Ascending aorta (tissue), 2 donors: ENCODE results near the gene SLC4A3. TPM values are rescaled to one million over a fixed set of nuclear protein-coding genes. Genes with fewer than 3 reads are reported as not detected.

ENCODE experiments used
- DNase-seq, 2 donors: peaks; one replicate each; pipeline ENCODE4 v3.0.0-alpha.2; 2019; ENCODE audit warnings: low spot score in 2 of 2
- H3K27ac ChIP-seq, 2 donors: fragments of 200-600 bp; sonication (generic); one replicate each; pipeline ENCODE4 v1.5.1; 2016 to 2017; ENCODE audit warnings: mild to moderate bottlenecking in 1 of 2
- H3K27me3 ChIP-seq: fragments of 200-600 bp; sonication (generic); one replicate; pipeline ENCODE4 v1.5.1; 2017
- H3K36me3 ChIP-seq, 2 donors: fragments of 200-600 bp; sonication (generic); one replicate each; pipeline ENCODE4 v1.5.1; 2016
- H3K4me1 ChIP-seq, 2 donors: fragments of 200-600 bp; sonication (generic); one replicate each; pipeline ENCODE4 v1.5.1; 2016 to 2017; ENCODE audit warnings: mild to moderate bottlenecking in 1 of 2
- H3K4me3 ChIP-seq, 2 donors: fragments of 200-600 bp; sonication (generic); one replicate each; pipeline ENCODE4 v1.5.1; 2016 to 2017; ENCODE audit warnings: mild to moderate bottlenecking in 1 of 2
- H3K9me3 ChIP-seq, 2 donors: fragments of 200-600 bp; sonication (generic); one replicate each; pipeline ENCODE4 v1.5.1; 2016
- intact Hi-C: fragments of 100-400 bp; cut with DNase I; formaldehyde crosslinking; loops from one replicate; pipeline ENCODE4 v1.15.1; 2023
- total RNA-seq: library from RNA; depleted of rRNA; stranded (reverse); fragments of >200 nt; gene quantifications from one replicate; pipeline ENCODE4 v1.1.0, GENCODE V29; 2016
- TF ChIP-seq, protein P1 (sequence below), 3 experiments: fragments of 200-600 bp in 2 of 3; fragments of 450-650 bp in 1 of 3; sonication (generic) in 2 of 3; IDR thresholded peaks; one replicate each; pipeline ENCODE4 v1.5.1; 2016 to 2019; ENCODE audit warnings: antibody characterized with exemption in 3 of 3, mild to moderate bottlenecking in 1 of 3, moderate library complexity in 1 of 3

The SLC4A3 gene
- total RNA-seq, 1 donor from 2014 or later: 1.8 TPM

DNA sequence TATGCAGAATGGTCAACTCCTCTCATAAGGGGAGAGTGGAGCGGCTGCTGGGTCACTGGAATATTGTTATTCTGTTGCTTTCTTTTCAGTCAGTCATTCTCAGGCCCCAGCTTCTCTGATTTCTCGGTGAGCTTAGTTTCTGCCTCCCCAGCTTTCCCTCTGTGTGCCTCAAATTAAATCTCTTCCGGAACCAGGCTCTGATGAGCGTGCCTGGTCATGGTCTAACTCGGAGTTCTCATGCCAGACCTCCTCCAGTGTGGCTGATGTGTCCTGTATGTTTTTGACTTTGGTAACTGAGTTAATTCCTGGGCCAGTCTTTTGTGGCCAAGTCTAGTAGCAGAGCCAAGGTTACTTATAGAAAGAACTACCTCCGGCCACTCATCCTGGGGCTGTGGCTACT is 34.7 kb upstream of the SLC4A3 start:
- no peak overlapping the region for H3K27ac ChIP-seq
- peaks cover 0 to 4% of the 10 kb centered on the region in 2 donors for H3K4me1 ChIP-seq
- H3K36me3 ChIP-seq: no peaks in the 10 kb centered on the region
- no peak overlapping the region for H3K4me3 ChIP-seq
- H3K27me3 ChIP-seq: no peaks in the 10 kb centered on the region
- intact Hi-C loops: no loop called here
- H3K9me3 ChIP-seq: no peaks in the 10 kb centered on the region
- no peak for DNase-seq
- TF ChIP-seq, protein P1, sequence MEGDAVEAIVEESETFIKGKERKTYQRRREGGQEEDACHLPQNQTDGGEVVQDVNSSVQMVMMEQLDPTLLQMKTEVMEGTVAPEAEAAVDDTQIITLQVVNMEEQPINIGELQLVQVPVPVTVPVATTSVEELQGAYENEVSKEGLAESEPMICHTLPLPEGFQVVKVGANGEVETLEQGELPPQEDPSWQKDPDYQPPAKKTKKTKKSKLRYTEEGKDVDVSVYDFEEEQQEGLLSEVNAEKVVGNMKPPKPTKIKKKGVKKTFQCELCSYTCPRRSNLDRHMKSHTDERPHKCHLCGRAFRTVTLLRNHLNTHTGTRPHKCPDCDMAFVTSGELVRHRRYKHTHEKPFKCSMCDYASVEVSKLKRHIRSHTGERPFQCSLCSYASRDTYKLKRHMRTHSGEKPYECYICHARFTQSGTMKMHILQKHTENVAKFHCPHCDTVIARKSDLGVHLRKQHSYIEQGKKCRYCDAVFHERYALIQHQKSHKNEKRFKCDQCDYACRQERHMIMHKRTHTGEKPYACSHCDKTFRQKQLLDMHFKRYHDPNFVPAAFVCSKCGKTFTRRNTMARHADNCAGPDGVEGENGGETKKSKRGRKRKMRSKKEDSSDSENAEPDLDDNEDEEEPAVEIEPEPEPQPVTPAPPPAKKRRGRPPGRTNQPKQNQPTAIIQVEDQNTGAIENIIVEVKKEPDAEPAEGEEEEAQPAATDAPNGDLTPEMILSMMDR (IDR thresholded peaks at IDR 0.05): no peak

GRCh38 chr2:219593154-219593553 is 34.3 kb upstream of the SLC4A3 start:
- Histone ChIP-seq H3K4me1 (peaks cover 0 to 5% of the 10 kb centered on the region in 2 donors), H3K27ac (no peak overlapping the region), H3K9me3 (no peaks in the 10 kb centered on the region), H3K4me3 (no peak overlapping the region), H3K36me3 (no peaks in the 10 kb centered on the region), H3K27me3 (no peaks in the 10 kb centered on the region)
- DNase-seq: no peak
- intact Hi-C loops: no loop called here
- TF ChIP-seq, protein P1 (IDR thresholded peaks at IDR 0.05): no peak

GRCh38 chr2:219595256-219595655 is 32.2 kb upstream of the SLC4A3 start:
- intact Hi-C loops: loop anchor here (5.0 kb wide), 1 partner anchor 208 kb away; the partner anchor contains the start of gene DNPEP

DNA sequence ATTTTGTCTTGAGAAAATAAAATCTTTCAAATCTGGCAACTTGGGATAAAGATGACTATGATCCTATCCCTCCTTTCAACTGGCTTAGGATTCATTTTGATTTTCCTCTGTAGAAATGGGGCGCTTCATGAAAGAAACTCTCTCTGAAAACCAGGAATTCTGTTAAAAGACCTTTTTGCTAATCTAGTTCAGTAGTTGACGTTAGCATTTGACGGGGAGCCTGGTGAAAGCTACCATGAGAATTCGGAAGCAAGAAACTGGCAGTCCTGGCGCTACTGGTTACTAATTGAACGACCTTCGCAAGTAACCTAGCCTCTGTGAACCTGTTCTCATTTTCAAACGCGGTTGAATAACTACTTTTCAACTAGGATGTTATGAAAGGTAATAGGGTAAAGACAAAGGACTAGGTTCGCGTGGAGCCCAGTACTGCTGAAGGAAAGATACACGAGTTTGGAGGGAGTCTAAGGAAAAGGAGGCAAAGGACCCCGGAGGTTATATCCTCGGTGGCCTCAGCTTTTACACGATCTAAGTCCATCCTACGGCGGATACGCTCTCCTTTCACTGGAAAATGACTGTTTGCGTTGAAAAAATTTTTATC is 30.4 kb upstream of the SLC4A3 start:
- intact Hi-C loops: loop anchor here (1.0 to 5.0 kb wide), 4 partner anchors 26 to 210 kb away; partner anchors contain the start of genes CHPF, DNPEP and OBSL1
- H3K9me3 ChIP-seq: no peaks in the 10 kb centered on the region
- no peak for DNase-seq
- H3K4me1 ChIP-seq: peaks cover 0 to 9% of the 10 kb centered on the region in 2 donors
- no peaks in the 10 kb centered on the region for H3K27me3 ChIP-seq
- peak overlapping the region; percentile 88 for H3K27ac ChIP-seq
- TF ChIP-seq, protein P1 (IDR thresholded peaks at IDR 0.05): no peak
- peaks cover 11% of the 10 kb centered on the region in 2 donors for H3K36me3 ChIP-seq
- H3K4me3 ChIP-seq: peak overlapping the region; percentile 70 to 73

More at GRCh38 chr2:219595256-219595655, 32.2 kb upstream of the SLC4A3 start:
- peaks cover 0 to 9% of the 10 kb centered on the region in 2 donors for H3K4me1 ChIP-seq
- no peaks in the 10 kb centered on the region for H3K36me3 ChIP-seq
- H3K27ac ChIP-seq: peak overlapping the region in 1 of 2 donors; percentile 5
- DNase-seq: no peak
- H3K4me3 ChIP-seq: no peak overlapping the region
- no peaks in the 10 kb centered on the region for H3K9me3 ChIP-seq
- TF ChIP-seq, protein P1 (IDR thresholded peaks at IDR 0.05): no peak
- no peaks in the 10 kb centered on the region for H3K27me3 ChIP-seq

- H3K4me3 ChIP-seq: peak within 1 kb of the TSS; percentile 70 to 73
- TF ChIP-seq, protein P1 (IDR thresholded peaks at IDR 0.05): no peak
- intact Hi-C loops: loop anchor here (1.0 to 5.0 kb wide), 6 partner anchors 26 to 210 kb away; partner anchors contain the start of genes CHPF, DNPEP and OBSL1
- peaks cover 0 to 9% of the 10 kb centered on the region in 2 donors for H3K4me1 ChIP-seq
- H3K27me3 ChIP-seq: no peaks in the 10 kb centered on the region
- H3K9me3 ChIP-seq: no peaks in the 10 kb centered on the region
- DNase-seq: peak; percentile 86 to 99
- H3K36me3 ChIP-seq: peaks cover 17 to 18% of the 10 kb centered on the region in 2 donors
- H3K27ac ChIP-seq: peak within 1 kb of the TSS; percentile 88
These were observed 29.7 kb upstream of the SLC4A3 start, which contains the start of gene STK11IP for GRCh38 chr2:219597552-219598307. Gene STK11IP, plus strand, starts transcription at chr2:219597857. Its CDS starts 263 bp downstream, at chr2:219598120.
